H1 (cell line): ENCODE measurements around the gene ACLY. TPM values are rescaled to one million over a fixed set of nuclear protein-coding genes. Genes with fewer than 3 reads are reported as not detected.

ENCODE experiments used
- ASH2L ChIP-seq: fragments of 200-600, 300-600 bp; sonication (generic); IDR thresholded peaks from one replicate; pipeline ENCODE4 v1.7.1; 2017; ENCODE audit warnings: low read length
- BACH1 ChIP-seq: IDR thresholded peaks from 2 replicates; pipeline ENCODE4 v1.6.1; 2012; ENCODE audit warnings: low read length, improper control_type of control experiment
- CBX5 ChIP-seq: fragments of 300-800, 300-1000 bp; sonication (generic); IDR thresholded peaks from 2 replicates; pipeline ENCODE4 v1.7.1; 2016; ENCODE audit warnings: antibody characterized with exemption, low read length, low read depth
- CREB1 ChIP-seq: IDR thresholded peaks from 2 replicates; pipeline ENCODE4 v1.6.1; 2012; ENCODE audit warnings: inconsistent platforms
- EP300 ChIP-seq, 2 experiments: IDR thresholded peaks; 1 replicate in 1 of 2; 2 replicates in 1 of 2; pipeline ENCODE4 v1.6.1; 2011 to 2012; ENCODE audit warnings: low read depth in 2 of 2, low read length in 2 of 2, mild to moderate bottlenecking in 2 of 2, borderline replicate concordance in 1 of 2, inconsistent platforms in 1 of 2, moderate library complexity in 1 of 2
- FOSL1 ChIP-seq: IDR thresholded peaks from 2 replicates; pipeline ENCODE4 v1.6.1; 2011; ENCODE audit warnings: mild to moderate bottlenecking, low read depth, low read length, moderate library complexity; ENCODE audit not compliant: insufficient read depth
- GABPA ChIP-seq: IDR thresholded peaks from 2 replicates; pipeline ENCODE4 v1.6.1; 2011; ENCODE audit warnings: mild to moderate bottlenecking, low read length, moderate library complexity, borderline replicate concordance; ENCODE audit not compliant: insufficient read depth
- KDM1A ChIP-seq: fragments of 200-600, 300-600 bp; sonication (generic); IDR thresholded peaks from 2 replicates; pipeline ENCODE4 v1.7.1; 2016; ENCODE audit warnings: mild to moderate bottlenecking, low read length, borderline replicate concordance
- MAFK ChIP-seq: IDR thresholded peaks from 2 replicates; pipeline ENCODE4 v1.6.1; 2012; ENCODE audit warnings: low read depth, mild to moderate bottlenecking, improper control_type of control experiment, low read length
- POLR2AphosphoS5 ChIP-seq: IDR thresholded peaks from 2 replicates; pipeline ENCODE4 v1.6.1; 2011; ENCODE audit warnings: low read depth, low read length
- SIRT6 ChIP-seq: IDR thresholded peaks from one replicate; pipeline ENCODE4 v1.7.1; 2012; ENCODE audit warnings: low read length, inconsistent platforms
- TBP ChIP-seq: IDR thresholded peaks from 2 replicates; pipeline ENCODE4 v1.6.1; 2011; ENCODE audit warnings: low read depth, low read length, improper control_type of control experiment
- polyA plus RNA-seq, 7 experiments: library from polyadenylated mRNA; depleted of rRNA in 3 of 7; stranded (reverse) in 5 of 7; unstranded in 2 of 7; fragments of >200 nt in 5 of 7; fragments of 200-250 nt in 2 of 7; gene quantifications; 1 replicate in 5 of 7; 2 replicates in 1 of 7; 4 replicates in 1 of 7; pipeline versions ENCODE4 v1.2.1 to v1.2.3, GENCODE V29; 2011 to 2013; ENCODE audit warnings: missing spikeins in 2 of 7, mixed read lengths in 2 of 7
- total RNA-seq: library from RNA; stranded (reverse); fragmentation: NEBNext Ultra II Directional; extraction: Animal tissue kit (Norgen Biotek cat#: 25700); gene quantifications from 2 replicates; pipeline ENCODE4 v1.2.1, GENCODE V29; 2021
- TF ChIP-seq, protein P1 (sequence below): IDR thresholded peaks from 2 replicates; pipeline ENCODE4 v1.6.1; 2011; ENCODE audit warnings: low read length, improper control_type of control experiment
- TF ChIP-seq, protein P2 (sequence below): IDR thresholded peaks from 2 replicates; pipeline ENCODE4 v1.6.1; 2012; ENCODE audit warnings: inconsistent platforms

Gene ACLY
- total and polyA plus RNA-seq, 2 of the 8 experiments (the other 6 are each of a cell fraction or from before 2014, with no cell fraction given) = 167 to 393 TPM

DNA sequence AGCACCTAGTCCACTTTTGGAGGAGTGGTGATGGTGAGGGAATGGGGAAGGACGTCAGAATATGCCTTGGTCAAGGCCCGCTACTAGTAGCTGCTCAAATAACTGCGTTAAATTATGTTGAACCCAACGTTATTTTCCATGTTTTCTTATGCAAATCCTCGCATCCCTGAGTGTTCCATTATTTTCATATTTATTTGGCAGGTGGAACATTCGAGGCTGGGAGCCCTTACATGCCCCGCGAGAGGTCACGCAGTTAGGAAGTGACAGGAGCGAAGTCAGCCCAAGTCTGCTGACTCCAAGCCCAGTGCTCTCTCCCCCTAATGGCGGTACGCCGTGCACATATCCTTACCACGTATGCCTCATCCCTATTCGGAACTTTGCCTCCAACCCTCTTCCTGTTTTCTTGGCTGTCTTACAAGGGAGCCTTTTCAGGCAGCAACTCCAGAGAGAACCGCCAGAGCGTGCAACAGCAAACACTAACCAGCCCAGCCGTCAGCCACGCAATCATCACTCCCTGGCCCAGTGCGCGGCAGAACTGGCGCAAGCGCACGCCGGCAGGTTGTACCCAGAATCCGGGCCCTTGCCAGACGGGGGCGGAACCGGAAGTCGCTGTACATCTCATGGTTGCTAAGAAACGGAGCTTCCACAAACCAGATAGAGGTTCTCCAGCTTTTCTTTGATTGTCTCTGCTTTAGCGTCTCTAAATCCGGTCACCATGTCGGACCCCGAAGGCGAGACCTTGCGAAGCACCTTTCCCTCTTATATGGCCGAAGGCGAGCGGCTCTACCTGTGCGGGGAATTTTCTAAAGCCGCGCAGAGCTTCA is 11.5 kb upstream of the ACLY start, which contains the start of gene ODAD4 (continued):
- TF ChIP-seq SIRT6 (no peak), KDM1A (peak; percentile 85), MAFK (no peak), BACH1 (no peak), CBX5 (no peak), CREB1 (peak; percentile 46; the same call in 1 of the 2 replicates), GABPA (peak; percentile 57; the same call in 1 of the 2 replicates), POLR2AphosphoS5 (peak; percentile 83), ASH2L (no peak), TBP (peak; percentile 63; the same call in 1 of the 2 replicates), FOSL1 (no peak), EP300 (IDR thresholded peaks at IDR 0.05; ENCODE audit: borderline replicate concordance in 1 of 2, low read depth in 2 of 2, low read length in 2 of 2) (no peak)
- TF ChIP-seq, protein P1, sequence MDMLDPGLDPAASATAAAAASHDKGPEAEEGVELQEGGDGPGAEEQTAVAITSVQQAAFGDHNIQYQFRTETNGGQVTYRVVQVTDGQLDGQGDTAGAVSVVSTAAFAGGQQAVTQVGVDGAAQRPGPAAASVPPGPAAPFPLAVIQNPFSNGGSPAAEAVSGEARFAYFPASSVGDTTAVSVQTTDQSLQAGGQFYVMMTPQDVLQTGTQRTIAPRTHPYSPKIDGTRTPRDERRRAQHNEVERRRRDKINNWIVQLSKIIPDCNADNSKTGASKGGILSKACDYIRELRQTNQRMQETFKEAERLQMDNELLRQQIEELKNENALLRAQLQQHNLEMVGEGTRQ = no peak
- TF ChIP-seq, protein P2, sequence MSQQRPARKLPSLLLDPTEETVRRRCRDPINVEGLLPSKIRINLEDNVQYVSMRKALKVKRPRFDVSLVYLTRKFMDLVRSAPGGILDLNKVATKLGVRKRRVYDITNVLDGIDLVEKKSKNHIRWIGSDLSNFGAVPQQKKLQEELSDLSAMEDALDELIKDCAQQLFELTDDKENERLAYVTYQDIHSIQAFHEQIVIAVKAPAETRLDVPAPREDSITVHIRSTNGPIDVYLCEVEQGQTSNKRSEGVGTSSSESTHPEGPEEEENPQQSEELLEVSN = peak; percentile 62; the same call in 1 of the 2 replicates
- TF ChIP-seq, all 59 proteins: peak for 19
